H9 (cell line): ENCODE results near the gene SYTL1. TPM values are rescaled to one million over a fixed set of nuclear protein-coding genes. Genes with fewer than 3 reads are reported as not detected.

Source experiments
- DNase-seq: peaks from one replicate; pipeline ENCODE4 v3.0.0-alpha.2; 2017
- H2AFZ ChIP-seq: one replicate; pipeline ENCODE4 v1.6.1; 2013; ENCODE audit warnings: mild to moderate bottlenecking, low read length, control low read depth, moderate library complexity
- H2AK5ac ChIP-seq: 2 replicates; pipeline ENCODE4 v1.6.1; 2013; ENCODE audit warnings: low read length, control low read depth, mixed read lengths; ENCODE audit not compliant: insufficient read length
- H2BK120ac ChIP-seq: one replicate; pipeline ENCODE4 v1.6.1; 2013; ENCODE audit warnings: low read depth, mild to moderate bottlenecking, low read length, control low read depth, inconsistent platforms; ENCODE audit not compliant: poor library complexity, severe bottlenecking
- H2BK12ac ChIP-seq: 2 replicates; pipeline ENCODE4 v1.6.1; 2013; ENCODE audit warnings: low read length, control low read depth, mixed read lengths, low read depth; ENCODE audit not compliant: insufficient read length
- H2BK15ac ChIP-seq: 2 replicates; pipeline ENCODE4 v1.6.1; 2013; ENCODE audit warnings: low read depth, low read length, control low read depth
- H2BK20ac ChIP-seq: one replicate; pipeline ENCODE4 v1.6.1; 2013; ENCODE audit warnings: low read depth, mild to moderate bottlenecking, low read length, control low read depth, inconsistent platforms; ENCODE audit not compliant: poor library complexity, severe bottlenecking
- H2BK5ac ChIP-seq: 2 replicates; pipeline ENCODE4 v1.6.1; 2013; ENCODE audit warnings: low read length, control low read depth, mixed read lengths; ENCODE audit not compliant: insufficient read length
- H3K14ac ChIP-seq: 2 replicates; pipeline ENCODE4 v1.6.1; 2013; ENCODE audit warnings: low read length, control low read depth; ENCODE audit not compliant: insufficient read depth
- H3K18ac ChIP-seq: 2 replicates; pipeline ENCODE4 v1.6.1; 2013; ENCODE audit warnings: low read depth, mild to moderate bottlenecking, mixed read lengths, low read length, control low read depth; ENCODE audit not compliant: insufficient read length
- H3K23ac ChIP-seq: 2 replicates; pipeline ENCODE4 v1.6.1; 2013; ENCODE audit warnings: low read length, control low read depth, mixed read lengths, low read depth; ENCODE audit not compliant: insufficient read length
- H3K23me2 ChIP-seq: 2 replicates; pipeline ENCODE4 v1.6.1; 2013; ENCODE audit warnings: low read depth, mild to moderate bottlenecking, mixed read lengths, low read length, control low read depth; ENCODE audit not compliant: insufficient read length, poor library complexity, severe bottlenecking
- H3K27ac ChIP-seq: 2 replicates; pipeline ENCODE4 v1.5.1; 2013; ENCODE audit warnings: low read length, control low read depth, mixed read lengths, low read depth; ENCODE audit not compliant: insufficient read length
- H3K27me3 ChIP-seq: 2 replicates; pipeline ENCODE4 v1.6.1; 2013; ENCODE audit warnings: low read length, control low read depth, inconsistent platforms; ENCODE audit not compliant: insufficient read depth
- H3K4ac ChIP-seq: 2 replicates; pipeline ENCODE4 v1.6.1; 2013; ENCODE audit warnings: low read depth, mild to moderate bottlenecking, control low read depth, inconsistent platforms, low read length, moderate library complexity
- H3K4me1 ChIP-seq: 2 replicates; pipeline ENCODE4 v1.6.1; 2013; ENCODE audit warnings: low read length, control low read depth, inconsistent platforms; ENCODE audit not compliant: insufficient read depth
- H3K4me2 ChIP-seq: 2 replicates; pipeline ENCODE4 v1.6.1; 2013; ENCODE audit warnings: low read length, control low read depth, mixed read lengths; ENCODE audit not compliant: insufficient read length, insufficient read depth
- H3K56ac ChIP-seq: 2 replicates; pipeline ENCODE4 v1.6.1; 2013; ENCODE audit warnings: low read depth, mild to moderate bottlenecking, mixed read lengths, low read length, control low read depth; ENCODE audit not compliant: insufficient read length
- H3K79me1 ChIP-seq: 2 replicates; pipeline ENCODE4 v1.6.1; 2013; ENCODE audit warnings: low read depth, mild to moderate bottlenecking, moderate library complexity, low read length, control low read depth, inconsistent platforms; ENCODE audit not compliant: insufficient read depth, poor library complexity, severe bottlenecking
- H3K79me2 ChIP-seq: 2 replicates; pipeline ENCODE4 v1.6.1; 2013; ENCODE audit warnings: low read length, control low read depth, inconsistent platforms; ENCODE audit not compliant: insufficient read depth
- H3K9ac ChIP-seq: 2 replicates; pipeline ENCODE4 v1.6.1; 2013; ENCODE audit warnings: low read length, control low read depth, mixed read lengths; ENCODE audit not compliant: insufficient read length; ENCODE audit errors: extremely low read depth
- H3K9me3 ChIP-seq: one replicate; pipeline ENCODE4 v1.6.1; 2013; ENCODE audit warnings: low read depth, low read length, inconsistent platforms; ENCODE audit not compliant: control insufficient read depth
- H3T11ph ChIP-seq: one replicate; pipeline ENCODE4 v1.6.1; 2013; ENCODE audit warnings: mild to moderate bottlenecking, low read length, control low read depth, inconsistent platforms
- H4K20me1 ChIP-seq: one replicate; pipeline ENCODE4 v1.6.1; 2013; ENCODE audit not compliant: control insufficient read depth, insufficient read length, insufficient read depth
- H4K5ac ChIP-seq: 2 replicates; pipeline ENCODE4 v1.6.1; 2013; ENCODE audit warnings: low read depth, mild to moderate bottlenecking, mixed read lengths, low read length, control low read depth; ENCODE audit not compliant: insufficient read length
- H4K8ac ChIP-seq: replicated peaks from 2 replicates; pipeline ENCODE4 v1.6.1; 2013; ENCODE audit warnings: low read length, control low read depth, mixed read lengths, low read depth; ENCODE audit not compliant: insufficient read length
- H4K91ac ChIP-seq: 2 replicates; pipeline ENCODE4 v1.6.1; 2013; ENCODE audit warnings: low read depth, mild to moderate bottlenecking, moderate library complexity, mixed read lengths, low read length, control low read depth; ENCODE audit not compliant: insufficient read length
- H3K27ac Mint-ChIP-seq, 3 experiments: 2 replicates in 2 of 3; 3 replicates in 1 of 3; pipeline ENCODE4 v1.8.0; 2020 to 2021; ENCODE audit warnings: mixed read lengths in 3 of 3, mild to moderate bottlenecking in 1 of 3, moderate library complexity in 1 of 3
- H3K27me3 Mint-ChIP-seq: 2 replicates; pipeline ENCODE4 v1.8.0; 2021; ENCODE audit warnings: low read depth, mild to moderate bottlenecking, moderate library complexity, mixed read lengths
- H3K36me3 Mint-ChIP-seq, 3 experiments: 2 replicates in 2 of 3; 3 replicates in 1 of 3; pipeline ENCODE4 v1.8.0; 2020 to 2021; ENCODE audit warnings: low read depth in 3 of 3, mixed read lengths in 3 of 3; ENCODE audit not compliant: insufficient read depth in 1 of 3
- H3K4me1 Mint-ChIP-seq, 2 experiments: 2 replicates each; pipeline ENCODE4 v1.8.0; 2020; ENCODE audit warnings: mixed read lengths in 2 of 2
- H3K4me3 Mint-ChIP-seq, 2 experiments: 2 replicates in 1 of 2; 3 replicates in 1 of 2; pipeline ENCODE4 v1.8.0; 2020 to 2021; ENCODE audit warnings: mild to moderate bottlenecking in 2 of 2, mixed read lengths in 2 of 2, moderate library complexity in 1 of 2
- H3K9me3 Mint-ChIP-seq, 2 experiments: 2 replicates in 1 of 2; 3 replicates in 1 of 2; pipeline ENCODE4 v1.8.0; 2020; ENCODE audit warnings: mild to moderate bottlenecking in 2 of 2, mixed read lengths in 2 of 2, moderate library complexity in 1 of 2
- CTCF ChIP-seq: fragments of 200-600 bp; sonication (generic); conservative IDR thresholded peaks from 3 replicates; pipeline ENCODE4 v1.8.0; 2021; ENCODE audit warnings: antibody characterized with exemption, mild to moderate bottlenecking
- WGBS: extraction: QIAGEN DNeasy Blood & Tissue Kit; methylation state at CpG from one replicate; pipeline ENCODE4 v1.1.7; 2013; ENCODE audit warnings: missing lambda C conversion rate, low lambda C conversion rate, mixed read lengths; ENCODE audit not compliant: insufficient read length; ENCODE audit errors: extremely low coverage; 5-methylcytosine and 5-hydroxymethylcytosine counted together
- total RNA-seq: library from RNA; stranded (reverse); gene quantifications from 2 replicates; pipeline ENCODE4 v1.2.1, GENCODE V29; 2021

The SYTL1 gene
- total RNA-seq, 1 experiment from 2014 or later, result 12.0 TPM

- peaks cover 5 to 6% of the 10 kb centered on the region in 2 experiments; a peak in 2 of 5 replicates for H3K9me3 Mint-ChIP-seq
- Histone ChIP-seq H3K18ac (no peak overlapping the region), H2BK12ac (no peak overlapping the region), H4K20me1 (peaks cover 2% of the 10 kb centered on the region), H3K27ac (no peak overlapping the region), H2BK20ac (no peak overlapping the region), H3K79me1 (no peaks in the 10 kb centered on the region), H3T11ph (no peak overlapping the region), H4K91ac (no peak overlapping the region), H3K14ac (no peak overlapping the region), H2BK120ac (no peak overlapping the region), H3K27me3 (no peaks in the 10 kb centered on the region), H2AFZ (no peak overlapping the region), H3K79me2 (no peaks in the 10 kb centered on the region), H4K5ac (no peak overlapping the region), H3K9ac (no peak overlapping the region), H2BK5ac (no peak overlapping the region), H4K8ac (no peak overlapping the region), H3K4ac (no peak overlapping the region), H3K4me1 (peaks cover 1% of the 10 kb centered on the region; the same call in 1 of the 2 replicates), H3K56ac (no peak overlapping the region), H3K23ac (no peak overlapping the region), H2AK5ac (no peak overlapping the region), H2BK15ac (no peak overlapping the region), H3K9me3 (no peaks in the 10 kb centered on the region), H3K23me2 (no peaks in the 10 kb centered on the region), H3K4me2 (no peak overlapping the region)
- no peaks in the 10 kb centered on the region for H3K27me3 Mint-ChIP-seq
- H3K4me1 Mint-ChIP-seq, result peaks cover under 1 to 8% of the 10 kb centered on the region in 2 experiments
- DNase-seq, result no peak
- peaks cover 11 to 18% (median 13%) of the 10 kb centered on the region in 3 experiments; a peak in 5 of 7 replicates for H3K36me3 Mint-ChIP-seq
- TF ChIP-seq CTCF, result no peak
- no CpG with 5 or more reads among the region's 8 CpGs for WGBS
- H3K27ac Mint-ChIP-seq, result no peak overlapping the region
- no peak overlapping the region for H3K4me3 Mint-ChIP-seq
These were observed 47.9 kb upstream of the SYTL1 start for GRCh38 chr1:27293915-27294314.
